H1 (cell line): ENCODE results near the gene SLC17A8. TPM values are rescaled to one million over a fixed set of nuclear protein-coding genes. Genes with fewer than 3 reads are reported as not detected.

Source experiments
- CTCF ChIA-PET: fragments of 300-600 bp; sonication (Branson Sonifier 250); formaldehyde crosslinking; loops from one replicate; lab custom pipeline; 2021; ENCODE audit not compliant: partially characterized antibody; lab: Charles Lee
- POLR2A ChIA-PET: fragments of 300-600 bp; sonication (Branson Sonifier 250); formaldehyde crosslinking; loops from one replicate; lab custom pipeline; 2021; ENCODE audit warnings: inconsistent platforms; ENCODE audit not compliant: partially characterized antibody; lab: Charles Lee
- DNase-seq, 2 experiments: peaks; one replicate each; pipeline versions ENCODE4 v3.0.0 to v3.0.0-alpha.2; 2010 to 2022; ENCODE audit warnings: low spot score in 2 of 2, low read depth in 1 of 2, mixed read lengths in 1 of 2
- FAIRE-seq: peaks from 2 replicates; lab custom pipeline; 2011; peaks lifted over from hg19 to GRCh38; lab: Jason Lieb, UNC
- H2AFZ ChIP-seq: 2 replicates; pipeline ENCODE4 v1.8.1; 2012; ENCODE audit warnings: low read length, inconsistent platforms
- H2AK5ac ChIP-seq: 2 replicates; pipeline ENCODE4 v1.6.1; 2013; ENCODE audit warnings: low read depth, low read length
- H2BK120ac ChIP-seq: replicated peaks from 2 replicates; pipeline ENCODE3; 2013; ENCODE audit warnings: low read depth, low read length, inconsistent platforms
- H2BK12ac ChIP-seq: 2 replicates; pipeline ENCODE4 v1.6.1; 2013; ENCODE audit warnings: low read depth, low read length
- H2BK15ac ChIP-seq: 2 replicates; pipeline ENCODE4 v1.6.1; 2013; ENCODE audit warnings: low read length
- H2BK20ac ChIP-seq: 2 replicates; pipeline ENCODE4 v1.6.1; 2013; ENCODE audit warnings: low read length
- H2BK5ac ChIP-seq: 2 replicates; pipeline ENCODE4 v1.6.1; 2013; ENCODE audit warnings: low read depth, low read length
- H3K14ac ChIP-seq: 2 replicates; pipeline ENCODE4 v1.6.1; 2013; ENCODE audit warnings: inconsistent platforms; ENCODE audit not compliant: insufficient read length
- H3K18ac ChIP-seq: 2 replicates; pipeline ENCODE4 v1.6.1; 2013; ENCODE audit warnings: low read length; ENCODE audit errors: extremely low read depth
- H3K23ac ChIP-seq: 2 replicates; pipeline ENCODE4 v1.6.1; 2013; ENCODE audit warnings: inconsistent platforms; ENCODE audit not compliant: insufficient read length
- H3K23me2 ChIP-seq: 2 replicates; pipeline ENCODE4 v1.6.1; 2013; ENCODE audit warnings: low read depth, low read length
- H3K27ac ChIP-seq: 2 replicates; pipeline ENCODE4 v1.6.1; 2011; ENCODE audit warnings: low read depth, low read length, inconsistent platforms
- H3K27me3 ChIP-seq, 4 experiments: replicated peaks in 1 of 4; 1 replicate in 1 of 4; 2 replicates in 3 of 4; pipeline versions ENCODE4 v1.6.1 to v1.8.1; 2011 to 2013; ENCODE audit warnings: low read length in 3 of 4, mild to moderate bottlenecking in 3 of 4, inconsistent platforms in 2 of 4, mixed read lengths in 2 of 4, moderate library complexity in 1 of 4; ENCODE audit not compliant: control insufficient read depth in 3 of 4, insufficient read depth in 3 of 4; ENCODE audit errors: extremely low read depth in 1 of 4
- H3K36me3 ChIP-seq, 4 experiments: 2 replicates each; pipeline versions ENCODE4 v1.6.1 to v1.8.1; 2011 to 2013; ENCODE audit warnings: mild to moderate bottlenecking in 4 of 4, low read length in 3 of 4, moderate library complexity in 2 of 4, control low read depth in 1 of 4, inconsistent platforms in 1 of 4; ENCODE audit not compliant: insufficient read depth in 4 of 4, control insufficient read depth in 2 of 4
- H3K4ac ChIP-seq: replicated peaks from 2 replicates; pipeline ENCODE3; 2013; ENCODE audit warnings: low read length, low read depth, mixed read lengths, inconsistent platforms; ENCODE audit not compliant: insufficient read length
- H3K4me1 ChIP-seq, 4 experiments: replicated peaks in 1 of 4; 1 replicate in 1 of 4; 2 replicates in 3 of 4; pipeline versions ENCODE4 v1.6.1 to v1.8.1; 2011 to 2013; ENCODE audit warnings: low read length in 3 of 4, inconsistent platforms in 2 of 4, mixed read lengths in 1 of 4; ENCODE audit not compliant: insufficient read depth in 4 of 4, control insufficient read depth in 3 of 4
- H3K4me2 ChIP-seq, 2 experiments: 2 replicates each; pipeline versions ENCODE4 v1.6.1 to v1.8.1; 2011 to 2013; ENCODE audit warnings: low read depth in 2 of 2, low read length in 2 of 2, control low read depth in 1 of 2, inconsistent platforms in 1 of 2, mild to moderate bottlenecking in 1 of 2; ENCODE audit not compliant: insufficient read depth in 1 of 2
- H3K4me3 ChIP-seq, 4 experiments: fragments of 200-600, 300-600 bp in 1 of 4; sonication (generic), shearing (Covaris generic), sonication (Bioruptor Twin) in 1 of 4; 2 replicates each; pipeline versions ENCODE4 v1.5.1 to v1.8.1; 2011 to 2016; ENCODE audit warnings: low read length in 4 of 4, low read depth in 3 of 4, control low read depth in 2 of 4, inconsistent platforms in 2 of 4, mild to moderate bottlenecking in 2 of 4, mixed read lengths in 1 of 4, moderate library complexity in 1 of 4; ENCODE audit not compliant: insufficient read depth in 2 of 4; ENCODE audit errors: extremely low read depth in 1 of 4
- H3K56ac ChIP-seq: replicated peaks from 2 replicates; pipeline ENCODE3; 2013; ENCODE audit warnings: low read depth, mild to moderate bottlenecking, mixed read lengths, low read length, inconsistent platforms; ENCODE audit not compliant: insufficient read length
- H3K79me1 ChIP-seq: 2 replicates; pipeline ENCODE4 v1.6.1; 2013; ENCODE audit warnings: low read depth, low read length, control low read depth
- H3K79me2 ChIP-seq, 2 experiments: 2 replicates each; pipeline versions ENCODE4 v1.6.1 to v1.8.1; 2012 to 2013; ENCODE audit warnings: low read length in 2 of 2, mild to moderate bottlenecking in 2 of 2, inconsistent platforms in 1 of 2; ENCODE audit not compliant: insufficient read depth in 2 of 2, control insufficient read depth in 1 of 2
- H3K9ac ChIP-seq, 4 experiments: replicated peaks in 1 of 4; 1 replicate in 1 of 4; 2 replicates in 3 of 4; pipeline versions ENCODE4 v1.6.1 to v1.8.1; 2011 to 2013; ENCODE audit warnings: low read depth in 3 of 4, low read length in 3 of 4, control low read depth in 2 of 4, mild to moderate bottlenecking in 2 of 4, moderate library complexity in 2 of 4, inconsistent platforms in 1 of 4; ENCODE audit errors: extremely low read depth in 1 of 4
- H3K9me3 ChIP-seq, 2 experiments: 2 replicates each; pipeline versions ENCODE4 v1.6.1 to v1.8.1; 2012 to 2013; ENCODE audit warnings: mild to moderate bottlenecking in 2 of 2, moderate library complexity in 2 of 2, control low read depth in 1 of 2, inconsistent platforms in 1 of 2, low read depth in 1 of 2, low read length in 1 of 2, mixed read lengths in 1 of 2; ENCODE audit not compliant: insufficient read depth in 2 of 2
- H4K20me1 ChIP-seq, 2 experiments: replicated peaks in 1 of 2; 2 replicates each; pipeline versions ENCODE3 to v1.8.1; 2011 to 2013; ENCODE audit warnings: inconsistent platforms in 2 of 2, low read length in 2 of 2, mild to moderate bottlenecking in 1 of 2; ENCODE audit not compliant: insufficient read depth in 2 of 2, control insufficient read depth in 1 of 2
- H4K5ac ChIP-seq: 2 replicates; pipeline ENCODE4 v1.6.1; 2013; ENCODE audit warnings: low read length, low read depth, mixed read lengths, inconsistent platforms; ENCODE audit not compliant: insufficient read length
- H4K8ac ChIP-seq: 2 replicates; pipeline ENCODE4 v1.8.0; 2013; ENCODE audit warnings: mild to moderate bottlenecking, moderate library complexity, low read length, inconsistent platforms; ENCODE audit not compliant: insufficient read depth; ENCODE audit errors: extremely low read depth
- H4K91ac ChIP-seq: replicated peaks from 2 replicates; pipeline ENCODE3; 2013; ENCODE audit warnings: low read length, mixed read lengths, inconsistent platforms; ENCODE audit not compliant: insufficient read length
- ASH2L ChIP-seq: fragments of 200-600, 300-600 bp; sonication (generic); IDR thresholded peaks from one replicate; pipeline ENCODE4 v1.7.1; 2017; ENCODE audit warnings: low read length
- CBX8 ChIP-seq: fragments of 300-800, 300-1000 bp; sonication (generic); IDR thresholded peaks from 2 replicates; pipeline ENCODE4 v1.7.1; 2016; ENCODE audit warnings: low read depth, low read length, borderline replicate concordance
- CHD1 ChIP-seq: IDR thresholded peaks from 2 replicates; pipeline ENCODE4 v1.6.1; 2012; ENCODE audit warnings: low read depth, low read length, improper control_type of control experiment
- JUN ChIP-seq: IDR thresholded peaks from 2 replicates; pipeline ENCODE4 v1.6.1; 2011; ENCODE audit warnings: low read depth, mild to moderate bottlenecking, improper control_type of control experiment, low read length
- JUND ChIP-seq: IDR thresholded peaks from 2 replicates; pipeline ENCODE4 v1.6.1; 2011; ENCODE audit warnings: mild to moderate bottlenecking, improper control_type of control experiment, low read length
- POU5F1 ChIP-seq: IDR thresholded peaks from 2 replicates; pipeline ENCODE4 v1.6.1; 2011; ENCODE audit warnings: low read depth, mild to moderate bottlenecking, low read length, moderate library complexity
- RAD21 ChIP-seq, 2 experiments: IDR thresholded peaks in 1 of 2; conservative IDR thresholded peaks in 1 of 2; 2 replicates each; pipeline ENCODE4 v1.6.1; 2011; ENCODE audit warnings: low read depth in 2 of 2, low read length in 2 of 2, improper control_type of control experiment in 1 of 2, inconsistent platforms in 1 of 2, mild to moderate bottlenecking in 1 of 2, moderate library complexity in 1 of 2
- WGBS, 2 experiments: shearing (Covaris generic) in 1 of 2; methylation state at CpG; one replicate each; pipeline versions ENCODE4 v1.1.6 to v1.1.7; 2013 to 2015; ENCODE audit warnings: low lambda C conversion rate in 2 of 2, mixed read lengths in 2 of 2, inconsistent platforms in 1 of 2, low coverage in 1 of 2, missing lambda C conversion rate in 1 of 2; ENCODE audit not compliant: insufficient replicate concordance in 2 of 2, insufficient coverage in 1 of 2, insufficient read length in 1 of 2; ENCODE audit errors: extremely low coverage in 1 of 2, missing lambda C conversion rate in 1 of 2; 5-methylcytosine and 5-hydroxymethylcytosine counted together
- polyA plus RNA-seq, 7 experiments: library from polyadenylated mRNA; depleted of rRNA in 3 of 7; stranded (reverse) in 5 of 7; unstranded in 2 of 7; fragments of >200 nt in 5 of 7; fragments of 200-250 nt in 2 of 7; gene quantifications; 1 replicate in 5 of 7; 2 replicates in 1 of 7; 4 replicates in 1 of 7; pipeline versions ENCODE4 v1.2.1 to v1.2.3, GENCODE V29; 2011 to 2013; ENCODE audit warnings: missing spikeins in 2 of 7, mixed read lengths in 2 of 7
- total RNA-seq: library from RNA; stranded (reverse); fragmentation: NEBNext Ultra II Directional; extraction: Animal tissue kit (Norgen Biotek cat#: 25700); gene quantifications from 2 replicates; pipeline ENCODE4 v1.2.1, GENCODE V29; 2021
- TF ChIP-seq, protein P1 (sequence below): IDR thresholded peaks from 2 replicates; pipeline ENCODE4 v1.6.1; 2012; ENCODE audit warnings: low read length, inconsistent platforms
- TF ChIP-seq, protein P2 (sequence below): IDR thresholded peaks from 2 replicates; pipeline ENCODE4 v1.6.1; 2011; ENCODE audit warnings: low read length, improper control_type of control experiment

Gene SLC17A8
- total and polyA plus RNA-seq, 2 of the 8 experiments (the other 6 are each of a cell fraction or from before 2014, with no cell fraction given): 0.14 to 0.30 TPM

GRCh38 chr12:100427078-100427477, 70.2 kb downstream of the SLC17A8 start:
- no peaks in the 10 kb centered on the region; the same call in 1 of the 2 replicates for H3K79me1 ChIP-seq
- H2AK5ac ChIP-seq: no peak overlapping the region
- no peak overlapping the region for H3K23ac ChIP-seq
- POLR2A ChIA-PET: interaction anchor here (0.8 kb wide), 1 partner anchor 104 kb away, joined by 3 read pairs; no protein-coding TSS in a partner anchor
- H3K4me2 ChIP-seq: no peak overlapping the region
- no peak overlapping the region for H2BK5ac ChIP-seq
- H4K20me1 ChIP-seq: no peaks in the 10 kb centered on the region
- no peak overlapping the region for H4K91ac ChIP-seq
- H2BK20ac ChIP-seq: no peak overlapping the region
- no peaks in the 10 kb centered on the region for H3K36me3 ChIP-seq
- no peak overlapping the region for H2BK12ac ChIP-seq
- H3K4me1 ChIP-seq: no peaks in the 10 kb centered on the region
- H3K4ac ChIP-seq: no peak overlapping the region
- H3K4me3 ChIP-seq: no peak overlapping the region
- no peaks in the 10 kb centered on the region for H3K79me2 ChIP-seq
- no peak overlapping the region for H3K14ac ChIP-seq
- H3K9me3 ChIP-seq: peaks cover 0 to 3% of the 10 kb centered on the region in 2 experiments; a peak in 2 of 4 replicates
- no peaks in the 10 kb centered on the region for H3K23me2 ChIP-seq
- DNase-seq (no peak), FAIRE-seq (no peak)
- 89% methylated on average over 3 of the region's 3 CpGs; no CpG with 5 or more reads in 1 of the 2 experiments for WGBS, 2 experiments
- CTCF ChIA-PET: interaction anchor here (0.6 kb wide), 1 partner anchor 83 kb away, joined by 3 read pairs; no protein-coding TSS in a partner anchor
- no peak overlapping the region for H4K8ac ChIP-seq
- no peaks in the 10 kb centered on the region for H3K27me3 ChIP-seq
- no peak overlapping the region for H2BK15ac ChIP-seq
- no peak overlapping the region for H4K5ac ChIP-seq
- H3K18ac ChIP-seq: no peak overlapping the region
- no peak overlapping the region for H3K9ac ChIP-seq
- H3K27ac ChIP-seq: no peak overlapping the region
- no peak overlapping the region; the same call in 1 of the 2 replicates for H2AFZ ChIP-seq
- H3K56ac ChIP-seq: no peak overlapping the region
- no peak overlapping the region for H2BK120ac ChIP-seq
- TF ChIP-seq JUN (no peak), CHD1 (no peak), RAD21 (IDR thresholded peaks at IDR 0.05 in 1 of 2, conservative IDR thresholded peaks at IDR 0.05 in 1 of 2; ENCODE audit: low read depth in 2 of 2, low read length in 2 of 2) (no peak), ASH2L (no peak), CBX8 (no peak), POU5F1 (no peak), JUND (no peak)
- TF ChIP-seq, protein P1, sequence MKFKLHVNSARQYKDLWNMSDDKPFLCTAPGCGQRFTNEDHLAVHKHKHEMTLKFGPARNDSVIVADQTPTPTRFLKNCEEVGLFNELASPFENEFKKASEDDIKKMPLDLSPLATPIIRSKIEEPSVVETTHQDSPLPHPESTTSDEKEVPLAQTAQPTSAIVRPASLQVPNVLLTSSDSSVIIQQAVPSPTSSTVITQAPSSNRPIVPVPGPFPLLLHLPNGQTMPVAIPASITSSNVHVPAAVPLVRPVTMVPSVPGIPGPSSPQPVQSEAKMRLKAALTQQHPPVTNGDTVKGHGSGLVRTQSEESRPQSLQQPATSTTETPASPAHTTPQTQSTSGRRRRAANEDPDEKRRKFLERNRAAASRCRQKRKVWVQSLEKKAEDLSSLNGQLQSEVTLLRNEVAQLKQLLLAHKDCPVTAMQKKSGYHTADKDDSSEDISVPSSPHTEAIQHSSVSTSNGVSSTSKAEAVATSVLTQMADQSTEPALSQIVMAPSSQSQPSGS: no peak
- TF ChIP-seq, protein P2, sequence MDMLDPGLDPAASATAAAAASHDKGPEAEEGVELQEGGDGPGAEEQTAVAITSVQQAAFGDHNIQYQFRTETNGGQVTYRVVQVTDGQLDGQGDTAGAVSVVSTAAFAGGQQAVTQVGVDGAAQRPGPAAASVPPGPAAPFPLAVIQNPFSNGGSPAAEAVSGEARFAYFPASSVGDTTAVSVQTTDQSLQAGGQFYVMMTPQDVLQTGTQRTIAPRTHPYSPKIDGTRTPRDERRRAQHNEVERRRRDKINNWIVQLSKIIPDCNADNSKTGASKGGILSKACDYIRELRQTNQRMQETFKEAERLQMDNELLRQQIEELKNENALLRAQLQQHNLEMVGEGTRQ: no peak
